ENCODE measurements around the gene NTN5. TPM values are rescaled to one million over a fixed set of nuclear protein-coding genes. Genes with fewer than 3 reads are reported as not detected.

Gene NTN5
- total and polyA plus RNA-seq, 10 of the 15 experiments (the other 5 are each of a cell fraction or from before 2014, with no cell fraction given) = 0.07 to 0.22 TPM; not detected in 8

GRCh38 chr19:48618916-48619691 is 53.7 kb downstream of the NTN5 start, which contains the start of the genes RPL18 and SPHK2 (continued):
- TF ChIP-seq ZBTB40 (IDR thresholded peaks at IDR 0.05; ENCODE audit: borderline replicate concordance) (peak; percentile 95), SMAD1 (IDR thresholded peaks at IDR 0.05; ENCODE audit: low read depth, partially characterized antibody) (peak; percentile 76), CUX1 (IDR thresholded peaks at IDR 0.05; ENCODE audit: insufficient replicate concordance, low read depth, low read length) (no peak), RELA (IDR thresholded peaks at IDR 0.05; ENCODE audit: borderline replicate concordance, partially characterized antibody) (peak; percentile 73), ZNF687 (IDR thresholded peaks at IDR 0.05) (peak; percentile 56; the same call in 1 of the 2 replicates), ZZZ3 (IDR thresholded peaks at IDR 0.05; ENCODE audit: control insufficient read depth, insufficient read length, low read depth) (no peak), STAT3 (IDR thresholded peaks at IDR 0.05; ENCODE audit: low read depth, low read length) (no peak)

Measured in GM12878 (cell line).